Measurements from ENCODE around the gene POLRMT.
A peak's percentile ranks its signal among the peaks of the same experiment; 100 is the strongest.

POLRMT gene

GRCh38 chr19:616747-617526, 16.4 kb downstream of the POLRMT start:
- DNase-seq (ENCODE audit: low spot score in 2 of 2) (no peak), ATAC-seq (replicated peaks; ENCODE audit: extremely low read depth, poor library complexity, severe bottlenecking) (no peak)
- no peak overlapping the region for H3K4me3 Mint-ChIP-seq
- no peaks in the 10 kb centered on the region for H3K4me1 Mint-ChIP-seq
- H3K9me3 Mint-ChIP-seq = no peaks in the 10 kb centered on the region
- H3K27ac Mint-ChIP-seq (ENCODE audit: low read depth) = no peak overlapping the region
- H3K36me3 Mint-ChIP-seq (ENCODE audit: insufficient read depth) = peaks cover 24% of the 10 kb centered on the region
- no peaks in the 10 kb centered on the region for H3K27me3 Mint-ChIP-seq

- Mint-ChIP-seq H3K4me1 (peaks cover 6% of the 10 kb centered on the region), H3K27ac (ENCODE audit: low read depth) (no peak overlapping the region), H3K36me3 (ENCODE audit: insufficient read depth) (peaks cover 21% of the 10 kb centered on the region), H3K9me3 (no peaks in the 10 kb centered on the region), H3K27me3 (no peaks in the 10 kb centered on the region), H3K4me3 (no peak overlapping the region)
- DNase-seq (ENCODE audit: low spot score in 2 of 2) (no peak), ATAC-seq (replicated peaks; ENCODE audit: extremely low read depth, poor library complexity, severe bottlenecking) (no peak)
Measured at GRCh38 chr19:616062-616700, 17.2 kb downstream of the POLRMT start.

- no peak for ATAC-seq (replicated peaks; ENCODE audit: extremely low read depth, poor library complexity, severe bottlenecking)
- Mint-ChIP-seq H3K27ac (ENCODE audit: low read depth) (no peak overlapping the region), H3K4me1 (peaks cover 11% of the 10 kb centered on the region)
Measured at GRCh38 chr19:615619-616018, 17.7 kb downstream of the POLRMT start.

GRCh38 chr19:613732-614567, 19.4 kb downstream of the POLRMT start:
- peaks cover 17% of the 10 kb centered on the region for H3K4me1 Mint-ChIP-seq
- H3K27me3 Mint-ChIP-seq = no peaks in the 10 kb centered on the region
- ATAC-seq (replicated peaks; ENCODE audit: extremely low read depth, poor library complexity, severe bottlenecking) (no peak), DNase-seq (ENCODE audit: low spot score in 2 of 2) (no peak)
- peak overlapping the region; percentile 19 for H3K4me3 Mint-ChIP-seq
- H3K9me3 Mint-ChIP-seq = no peaks in the 10 kb centered on the region
- H3K27ac Mint-ChIP-seq (ENCODE audit: low read depth) = no peak overlapping the region
- peaks cover 21% of the 10 kb centered on the region for H3K36me3 Mint-ChIP-seq (ENCODE audit: insufficient read depth)

More at GRCh38 chr19:615619-616018, 17.7 kb downstream of the POLRMT start:
- no peak for DNase-seq (ENCODE audit: low spot score in 2 of 2)
- peak overlapping the region; percentile 34 for H3K4me3 Mint-ChIP-seq
- H3K9me3 Mint-ChIP-seq = no peaks in the 10 kb centered on the region
- peaks cover 24% of the 10 kb centered on the region for H3K36me3 Mint-ChIP-seq (ENCODE audit: insufficient read depth)
- no peaks in the 10 kb centered on the region for H3K27me3 Mint-ChIP-seq

GRCh38 chr19:612941-613340, 20.4 kb downstream of the POLRMT start:
- DNase-seq (ENCODE audit: low spot score in 2 of 2) = no peak
- Mint-ChIP-seq H3K27ac (ENCODE audit: low read depth) (no peak overlapping the region), H3K4me3 (no peak overlapping the region), H3K4me1 (peaks cover 17% of the 10 kb centered on the region), H3K36me3 (ENCODE audit: insufficient read depth) (peaks cover 14% of the 10 kb centered on the region), H3K9me3 (no peaks in the 10 kb centered on the region), H3K27me3 (no peaks in the 10 kb centered on the region)
- ATAC-seq (replicated peaks; ENCODE audit: extremely low read depth, poor library complexity, severe bottlenecking) = no peak

GRCh38 chr19:611481-611868, 21.9 kb downstream of the POLRMT start:
- Mint-ChIP-seq H3K27ac (ENCODE audit: low read depth) (peak overlapping the region; percentile 83), H3K4me1 (peaks cover 17% of the 10 kb centered on the region), H3K9me3 (no peaks in the 10 kb centered on the region), H3K27me3 (no peaks in the 10 kb centered on the region), H3K36me3 (ENCODE audit: insufficient read depth) (peaks cover 10% of the 10 kb centered on the region), H3K4me3 (peak overlapping the region; percentile 81)
- ATAC-seq (replicated peaks; ENCODE audit: extremely low read depth, poor library complexity, severe bottlenecking) (peak; percentile 71), DNase-seq (ENCODE audit: low spot score in 2 of 2) (no peak)

GRCh38 chr19:610801-611480, 22.4 kb downstream of the POLRMT start:
- H3K27me3 Mint-ChIP-seq = no peaks in the 10 kb centered on the region

GRCh38 chr19:610071-610800, 23.1 kb downstream of the POLRMT start:
- ATAC-seq (replicated peaks; ENCODE audit: extremely low read depth, poor library complexity, severe bottlenecking) (peak; percentile 37), DNase-seq (ENCODE audit: low spot score in 2 of 2) (peak in 1 of 2 donors; percentile 25)
- peak overlapping the region; percentile 81 for H3K4me3 Mint-ChIP-seq
- H3K27ac Mint-ChIP-seq (ENCODE audit: low read depth) = peak overlapping the region; percentile 83
- H3K36me3 Mint-ChIP-seq (ENCODE audit: insufficient read depth) = peaks cover 8% of the 10 kb centered on the region
- peaks cover 17% of the 10 kb centered on the region for H3K4me1 Mint-ChIP-seq
- H3K9me3 Mint-ChIP-seq = no peaks in the 10 kb centered on the region
- H3K27me3 Mint-ChIP-seq = no peaks in the 10 kb centered on the region

More at GRCh38 chr19:610801-611480, 22.4 kb downstream of the POLRMT start:
- ATAC-seq (replicated peaks; ENCODE audit: extremely low read depth, poor library complexity, severe bottlenecking) (peak; percentile 64), DNase-seq (ENCODE audit: low spot score in 2 of 2) (peak in 1 of 2 donors; percentile 43)
- peak overlapping the region; percentile 83 for H3K27ac Mint-ChIP-seq (ENCODE audit: low read depth)
- H3K4me3 Mint-ChIP-seq = peak overlapping the region; percentile 81
- H3K4me1 Mint-ChIP-seq = peaks cover 17% of the 10 kb centered on the region
- peaks cover 10% of the 10 kb centered on the region for H3K36me3 Mint-ChIP-seq (ENCODE audit: insufficient read depth)
- H3K9me3 Mint-ChIP-seq = no peaks in the 10 kb centered on the region

- peaks cover 6% of the 10 kb centered on the region for H3K36me3 Mint-ChIP-seq (ENCODE audit: insufficient read depth)
- DNase-seq (ENCODE audit: low spot score in 2 of 2) (no peak), ATAC-seq (replicated peaks; ENCODE audit: extremely low read depth, poor library complexity, severe bottlenecking) (no peak)
- H3K27ac Mint-ChIP-seq (ENCODE audit: low read depth) = no peak overlapping the region
- no peaks in the 10 kb centered on the region for H3K27me3 Mint-ChIP-seq
- H3K9me3 Mint-ChIP-seq = no peaks in the 10 kb centered on the region
- no peak overlapping the region for H3K4me3 Mint-ChIP-seq
- peaks cover 17% of the 10 kb centered on the region for H3K4me1 Mint-ChIP-seq
Measured at GRCh38 chr19:609004-609346, 24.4 kb downstream of the POLRMT start.

GRCh38 chr19:608155-609003, 25.0 kb downstream of the POLRMT start:
- Mint-ChIP-seq H3K27me3 (no peaks in the 10 kb centered on the region), H3K4me3 (no peak overlapping the region), H3K27ac (ENCODE audit: low read depth) (no peak overlapping the region), H3K9me3 (no peaks in the 10 kb centered on the region), H3K36me3 (ENCODE audit: insufficient read depth) (peaks cover 8% of the 10 kb centered on the region), H3K4me1 (peaks cover 17% of the 10 kb centered on the region)
- ATAC-seq (replicated peaks; ENCODE audit: extremely low read depth, poor library complexity, severe bottlenecking) = no peak
- DNase-seq (ENCODE audit: low spot score in 2 of 2) = no peak

Data from central memory CD8-positive, alpha-beta T cell (primary cell).